Activated T-helper 2 cell treated with anti-CD3 and anti-CD28 coated beads, Interferon-gamma antibody, Interleukin-2, Interleukin-4, amounts not matched to agents 10 μg/mL and 5 μg/mL and 100 μg/mL, durations not matched to agents 14 hours and 24 hours and 36 hours (primary cell): Measurements from ENCODE around the gene WIZ. TPM values are rescaled to one million over a fixed set of nuclear protein-coding genes. Genes with fewer than 3 reads are reported as not detected.

Experiments used
- DNase-seq: peaks from one replicate; pipeline ENCODE4 v3.0.0; 2021; ENCODE audit warnings: low spot score
- H3K27ac Mint-ChIP-seq: one replicate; pipeline ENCODE4 v1.8.0; 2021; ENCODE audit warnings: mixed read lengths
- H3K27me3 Mint-ChIP-seq: one replicate; pipeline ENCODE4 v1.8.0; 2021; ENCODE audit warnings: low read depth, mixed read lengths
- H3K36me3 Mint-ChIP-seq: one replicate; pipeline ENCODE4 v1.8.0; 2021; ENCODE audit warnings: low read depth, mixed read lengths
- H3K4me1 Mint-ChIP-seq: one replicate; pipeline ENCODE4 v1.8.0; 2021; ENCODE audit warnings: low read depth, mixed read lengths
- H3K4me3 Mint-ChIP-seq: one replicate; pipeline ENCODE4 v1.8.0; 2021; ENCODE audit warnings: low read depth, mild to moderate bottlenecking, moderate library complexity, mixed read lengths
- H3K9me3 Mint-ChIP-seq: one replicate; pipeline ENCODE4 v1.8.0; 2021; ENCODE audit warnings: mixed read lengths
- intact Hi-C: fragments of 100-400 bp; cut with micrococcal nuclease; formaldehyde crosslinking; loops from one replicate; pipeline ENCODE4 v1.15.1; 2023
- total RNA-seq: library from RNA; stranded (reverse); gene quantifications from 2 replicates; pipeline ENCODE4 v1.2.3, GENCODE V29; 2022

The WIZ gene
- total RNA-seq, 1 donor from 2014 or later = 30.1 TPM

DNA sequence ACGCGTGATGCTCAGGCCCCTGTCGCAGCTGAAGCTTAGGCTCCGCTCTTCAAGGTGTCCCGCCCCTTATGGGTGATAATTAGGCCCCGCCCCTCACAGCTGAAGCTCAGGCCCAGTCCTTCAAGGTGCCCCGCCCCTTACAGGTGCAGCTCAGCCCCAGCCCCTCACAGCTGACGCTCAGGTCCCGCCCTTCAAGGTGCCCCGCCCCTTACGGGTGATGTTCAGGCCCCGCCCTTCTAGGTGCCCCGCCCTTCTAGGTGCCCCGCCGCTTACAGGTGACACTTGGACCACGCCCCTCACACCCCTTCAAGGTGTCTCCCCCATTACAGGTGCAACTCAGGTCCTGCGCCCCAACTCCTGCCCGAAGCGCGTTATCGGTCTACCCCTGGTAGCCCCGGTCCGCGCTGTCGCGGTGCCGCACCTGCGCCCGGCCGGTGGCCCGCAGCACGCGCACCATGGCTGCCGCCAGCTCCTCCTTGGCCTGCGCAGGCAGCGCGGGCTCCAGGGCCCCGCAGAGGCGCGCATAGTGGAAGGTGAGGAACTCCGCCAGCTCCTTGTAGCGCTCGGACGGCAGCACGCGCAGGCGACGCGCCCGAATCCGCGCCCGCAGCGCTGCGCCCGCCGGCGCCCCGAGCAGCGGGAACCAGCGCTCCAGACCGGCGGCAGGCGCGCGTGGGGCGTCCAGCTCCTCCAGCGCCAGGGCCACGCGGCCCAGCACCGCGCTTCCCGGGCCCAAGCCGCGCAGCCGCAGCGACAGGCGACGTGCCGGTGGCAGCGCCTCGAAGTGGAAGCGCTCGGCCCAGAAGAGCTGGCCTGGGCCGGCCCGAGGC, 7.3 kb upstream of the WIZ start:
- no peak for DNase-seq
- H3K27me3 Mint-ChIP-seq = no peaks in the 10 kb centered on the region
- no peak overlapping the region for H3K27ac Mint-ChIP-seq
- peaks cover 77% of the 10 kb centered on the region for H3K36me3 Mint-ChIP-seq
- no peak overlapping the region for H3K4me3 Mint-ChIP-seq
- H3K9me3 Mint-ChIP-seq = no peaks in the 10 kb centered on the region
- H3K4me1 Mint-ChIP-seq = peaks cover 9% of the 10 kb centered on the region
- intact Hi-C loops = no loop called here

DNA sequence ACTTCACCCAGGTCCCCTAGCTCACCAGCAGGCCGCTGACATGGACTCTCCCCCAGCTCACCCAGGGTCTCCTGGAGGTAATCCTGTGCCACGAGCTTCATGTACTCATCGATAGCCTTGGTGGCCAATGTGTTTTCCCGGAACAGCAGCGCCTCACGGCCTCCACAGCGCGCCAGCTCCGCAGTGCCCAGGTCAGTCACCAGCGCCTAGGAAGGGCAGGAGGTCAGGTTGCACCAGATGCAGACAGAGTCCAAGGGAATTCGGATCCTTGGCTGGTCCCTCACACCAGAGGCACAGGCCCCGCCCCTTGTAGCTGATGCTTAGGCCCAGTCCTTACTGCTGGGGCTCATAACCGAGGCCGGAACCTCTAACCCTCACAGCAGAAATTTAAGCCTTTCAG, 6.7 kb upstream of the WIZ start:
- Mint-ChIP-seq H3K27ac (no peak overlapping the region), H3K36me3 (peaks cover 76% of the 10 kb centered on the region), H3K27me3 (no peaks in the 10 kb centered on the region), H3K4me3 (no peak overlapping the region), H3K4me1 (peaks cover 2% of the 10 kb centered on the region), H3K9me3 (no peaks in the 10 kb centered on the region)
- intact Hi-C loops = no loop called here
- no peak for DNase-seq

DNA sequence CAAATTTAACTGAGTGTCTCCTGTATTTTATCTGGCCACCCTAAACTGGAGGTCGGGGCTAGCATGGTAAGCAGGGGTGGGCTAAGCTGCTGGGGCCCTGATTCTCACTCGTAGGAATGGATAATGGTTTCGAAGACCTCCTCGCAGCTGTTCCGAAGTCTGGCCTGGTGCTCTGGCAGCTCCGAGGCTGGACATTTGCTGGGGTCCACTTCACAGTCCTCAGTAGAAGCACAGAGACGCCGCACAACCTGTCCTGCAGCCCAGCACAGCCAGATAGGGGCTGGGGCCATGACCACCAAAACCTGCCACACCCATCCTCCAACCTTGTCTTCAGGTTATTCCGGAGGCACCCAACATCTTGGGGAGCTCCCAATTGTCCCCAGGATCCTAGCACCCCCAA, 6.2 kb upstream of the WIZ start:
- Mint-ChIP-seq H3K36me3 (peaks cover 79% of the 10 kb centered on the region), H3K4me1 (peaks cover 4% of the 10 kb centered on the region)

DNA sequence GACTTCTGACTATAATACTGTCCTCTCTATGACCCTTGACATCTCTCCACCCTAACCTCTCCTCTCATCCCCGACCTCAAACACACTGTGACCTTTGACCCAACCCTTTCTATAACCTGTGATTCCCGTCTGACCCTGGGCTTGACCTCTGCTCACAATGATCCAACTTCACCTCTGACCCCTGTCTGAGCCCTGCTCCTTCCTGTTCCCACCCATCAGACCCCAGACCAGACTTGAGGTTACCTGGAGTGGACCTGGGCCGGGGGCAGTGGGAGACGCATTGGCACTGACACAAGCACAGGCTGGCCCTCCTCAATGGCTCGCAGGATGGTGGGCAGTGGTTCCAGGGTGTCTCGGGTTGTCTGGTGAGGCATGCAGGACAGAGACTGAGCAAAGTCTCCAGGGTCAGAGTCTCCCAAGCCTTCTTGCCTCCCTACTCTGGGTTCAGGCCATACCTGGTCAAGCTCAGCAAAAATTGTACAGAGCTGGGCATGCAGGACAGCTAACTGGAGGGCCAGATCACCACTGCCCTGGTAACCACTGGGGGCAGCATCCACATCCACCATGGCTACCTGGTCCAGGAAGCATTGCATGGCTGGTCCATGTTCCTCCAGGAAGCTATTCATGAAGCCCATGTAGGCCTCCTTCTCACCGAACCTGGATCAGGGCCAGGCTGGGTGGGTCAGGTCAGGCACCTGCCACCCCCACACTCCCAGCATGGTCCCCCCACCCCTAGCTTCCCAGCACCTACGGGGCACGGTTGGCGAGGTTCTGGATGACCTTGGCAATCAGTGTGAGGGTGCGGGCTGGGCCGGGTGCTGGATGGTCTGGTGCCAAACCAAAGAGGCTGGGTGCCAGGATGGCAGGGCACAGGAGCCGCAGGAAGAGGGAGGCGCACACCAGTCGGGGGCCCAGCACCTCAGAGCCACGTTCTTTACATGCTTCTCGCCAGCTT, 4.4 kb upstream of the WIZ start:
- Mint-ChIP-seq H3K4me3 (no peak overlapping the region), H3K9me3 (no peaks in the 10 kb centered on the region), H3K4me1 (peaks cover 9% of the 10 kb centered on the region), H3K27me3 (no peaks in the 10 kb centered on the region), H3K36me3 (peaks cover 69% of the 10 kb centered on the region), H3K27ac (no peak overlapping the region)
- DNase-seq = no peak
- intact Hi-C loops = no loop called here

More for the DNA sequence above, 6.2 kb upstream of the WIZ start:
- no peak for DNase-seq
- H3K4me3 Mint-ChIP-seq = no peak overlapping the region
- no peaks in the 10 kb centered on the region for H3K27me3 Mint-ChIP-seq
- no peaks in the 10 kb centered on the region for H3K9me3 Mint-ChIP-seq
- intact Hi-C loops = no loop called here
- no peak overlapping the region for H3K27ac Mint-ChIP-seq

DNA sequence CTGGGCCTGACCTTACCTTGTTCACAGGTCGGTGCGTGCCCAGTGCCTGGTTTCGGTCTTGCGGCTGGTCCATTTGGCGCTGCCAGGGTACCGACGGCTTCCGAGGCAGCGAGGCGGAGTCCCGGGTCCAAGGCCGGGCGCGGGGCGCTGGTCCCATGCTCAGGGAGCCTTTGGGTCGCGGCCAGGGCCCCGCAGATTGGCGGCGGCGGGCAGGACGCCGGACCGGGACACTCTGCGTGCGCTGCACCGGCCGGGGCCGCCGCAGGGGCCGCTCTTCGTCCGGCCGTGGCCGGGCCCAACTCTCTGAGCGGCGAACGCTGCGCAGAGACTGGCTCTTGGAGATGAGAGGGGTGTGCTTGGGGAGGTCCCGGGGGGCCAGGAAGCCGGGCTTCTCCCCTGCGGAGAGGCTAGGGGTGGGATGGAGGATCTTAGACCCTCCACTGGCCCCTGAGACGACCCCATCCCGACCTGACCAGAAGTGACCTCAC, 3.4 kb upstream of the WIZ start:
- DNase-seq = no peak
- H3K27me3 Mint-ChIP-seq = no peaks in the 10 kb centered on the region
- no peak overlapping the region for H3K4me3 Mint-ChIP-seq
- H3K4me1 Mint-ChIP-seq = peaks cover 13% of the 10 kb centered on the region
- peaks cover 67% of the 10 kb centered on the region for H3K36me3 Mint-ChIP-seq
- no peaks in the 10 kb centered on the region for H3K9me3 Mint-ChIP-seq
- no peak overlapping the region for H3K27ac Mint-ChIP-seq
- intact Hi-C loops = no loop called here

DNA sequence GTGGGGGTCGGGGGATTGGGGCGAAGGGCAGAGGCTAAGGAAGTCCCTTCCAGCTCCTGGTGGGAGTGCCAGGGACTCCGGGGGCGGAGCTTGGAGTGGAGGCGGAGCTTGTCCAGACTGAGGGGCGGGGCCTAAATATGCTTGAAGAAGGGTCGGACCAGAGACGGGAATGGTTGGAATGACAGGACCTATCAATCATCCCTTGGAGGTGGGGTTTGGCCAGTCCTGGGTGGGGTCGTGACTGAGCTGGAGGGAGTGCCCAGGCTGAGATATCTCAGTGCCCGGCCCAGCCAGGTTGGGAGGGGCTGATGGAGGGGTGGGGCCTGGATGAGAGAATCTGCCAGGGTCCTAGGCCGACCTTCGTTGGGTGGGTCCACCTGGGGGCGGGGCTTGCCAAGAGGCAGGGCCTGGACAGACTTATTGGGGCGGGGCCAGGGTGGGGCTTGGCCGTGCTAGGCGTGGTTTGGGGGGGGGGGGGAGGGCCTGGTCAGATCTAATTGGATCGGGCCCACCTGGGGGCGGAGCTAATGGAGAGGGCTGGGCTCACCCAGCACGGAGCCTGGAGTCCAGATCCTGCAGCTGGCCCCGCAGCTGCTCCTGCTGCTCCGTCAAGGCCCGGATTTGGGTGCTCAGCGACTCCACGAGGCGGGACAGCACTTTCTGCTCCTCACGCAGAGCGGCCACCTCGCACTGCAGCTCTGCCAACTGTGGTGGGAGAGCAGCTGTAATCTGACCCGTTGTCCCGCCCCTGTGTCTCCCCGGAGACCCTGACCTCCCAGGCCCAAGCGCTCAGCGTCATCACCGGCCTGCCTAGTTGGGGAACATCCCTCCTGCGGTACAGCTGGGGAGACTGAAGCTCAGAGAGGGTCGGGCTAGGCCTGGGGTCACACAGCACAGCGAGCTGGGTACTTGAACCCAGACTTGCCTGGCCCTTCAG, 2.6 kb upstream of the WIZ start:
- no peak overlapping the region for H3K4me3 Mint-ChIP-seq
- H3K36me3 Mint-ChIP-seq = peaks cover 61% of the 10 kb centered on the region
- no peaks in the 10 kb centered on the region for H3K27me3 Mint-ChIP-seq
- no peak overlapping the region for H3K27ac Mint-ChIP-seq
- H3K9me3 Mint-ChIP-seq = no peaks in the 10 kb centered on the region
- peaks cover 13% of the 10 kb centered on the region for H3K4me1 Mint-ChIP-seq
- intact Hi-C loops = no loop called here
- DNase-seq = no peak

DNA sequence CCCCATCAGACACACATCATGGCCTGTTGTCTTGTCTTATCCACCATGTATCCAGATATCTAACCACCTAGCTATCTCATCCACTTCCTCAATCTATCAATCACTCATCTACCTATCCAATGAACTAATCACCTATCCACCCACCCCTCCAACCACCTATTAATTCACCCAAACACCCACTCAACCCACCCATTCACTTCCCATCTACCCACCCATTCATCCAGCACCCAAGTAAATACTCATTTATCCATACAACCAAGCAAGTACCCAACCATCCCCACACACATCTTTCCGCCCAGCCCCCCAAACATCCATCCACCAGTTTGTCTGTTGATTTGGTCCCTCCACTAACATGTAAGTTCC, 753 bp upstream of the WIZ start:
- peaks cover 48% of the 10 kb centered on the region for H3K36me3 Mint-ChIP-seq
- H3K4me1 Mint-ChIP-seq = peaks cover 13% of the 10 kb centered on the region
- intact Hi-C loops = no loop called here
- H3K27me3 Mint-ChIP-seq = no peaks in the 10 kb centered on the region
- peak overlapping the region; percentile 72 for H3K4me3 Mint-ChIP-seq
- no peaks in the 10 kb centered on the region for H3K9me3 Mint-ChIP-seq
- DNase-seq = no peak
- peak overlapping the region; percentile 86 for H3K27ac Mint-ChIP-seq

DNA sequence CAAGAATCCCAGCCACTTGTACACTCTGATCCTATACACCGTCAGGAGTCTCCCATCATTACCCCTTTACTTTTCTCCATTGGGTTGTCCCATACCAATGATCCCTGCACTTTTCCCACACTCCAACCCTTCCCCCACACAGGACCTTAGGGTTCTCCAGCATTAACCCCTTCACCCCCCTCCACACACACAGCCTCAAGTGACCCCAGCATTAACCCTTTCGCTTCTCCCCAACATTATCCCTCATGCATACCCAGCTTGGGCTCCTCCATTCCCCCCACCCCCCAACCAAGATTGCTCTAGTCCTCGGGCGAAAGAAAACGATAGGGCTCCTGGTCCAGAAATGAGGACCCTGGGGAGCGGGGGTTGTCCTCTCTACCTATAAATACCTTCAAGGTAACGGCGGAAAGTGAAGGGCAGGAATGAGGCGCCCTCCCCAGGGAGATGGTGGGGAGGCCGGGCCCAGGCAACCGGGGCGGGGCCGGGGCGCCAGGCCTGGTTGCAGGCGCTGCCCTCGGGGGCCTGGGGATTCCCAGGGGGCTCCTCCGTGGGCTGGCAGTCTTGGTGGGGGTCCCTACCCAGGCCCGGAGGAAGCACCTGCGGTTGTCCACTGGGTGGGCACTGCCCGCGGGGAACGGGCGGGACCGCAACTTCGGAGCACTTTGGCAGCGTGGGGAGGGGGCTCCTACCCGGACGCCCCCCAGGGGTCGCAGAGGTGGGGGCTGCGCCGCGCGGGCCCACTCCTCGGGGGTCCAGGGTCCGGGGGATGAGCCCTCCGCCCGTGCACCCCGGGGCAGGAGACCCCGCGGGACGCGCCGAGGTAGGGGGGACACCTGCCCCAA, 757 bp downstream of the WIZ start:
- no peak for DNase-seq
- Mint-ChIP-seq H3K4me1 (peaks cover 13% of the 10 kb centered on the region), H3K27me3 (no peaks in the 10 kb centered on the region), H3K4me3 (peak overlapping the region; percentile 68), H3K9me3 (no peaks in the 10 kb centered on the region), H3K36me3 (peaks cover 35% of the 10 kb centered on the region), H3K27ac (peak overlapping the region; percentile 71)
- intact Hi-C loops = no loop called here

DNA sequence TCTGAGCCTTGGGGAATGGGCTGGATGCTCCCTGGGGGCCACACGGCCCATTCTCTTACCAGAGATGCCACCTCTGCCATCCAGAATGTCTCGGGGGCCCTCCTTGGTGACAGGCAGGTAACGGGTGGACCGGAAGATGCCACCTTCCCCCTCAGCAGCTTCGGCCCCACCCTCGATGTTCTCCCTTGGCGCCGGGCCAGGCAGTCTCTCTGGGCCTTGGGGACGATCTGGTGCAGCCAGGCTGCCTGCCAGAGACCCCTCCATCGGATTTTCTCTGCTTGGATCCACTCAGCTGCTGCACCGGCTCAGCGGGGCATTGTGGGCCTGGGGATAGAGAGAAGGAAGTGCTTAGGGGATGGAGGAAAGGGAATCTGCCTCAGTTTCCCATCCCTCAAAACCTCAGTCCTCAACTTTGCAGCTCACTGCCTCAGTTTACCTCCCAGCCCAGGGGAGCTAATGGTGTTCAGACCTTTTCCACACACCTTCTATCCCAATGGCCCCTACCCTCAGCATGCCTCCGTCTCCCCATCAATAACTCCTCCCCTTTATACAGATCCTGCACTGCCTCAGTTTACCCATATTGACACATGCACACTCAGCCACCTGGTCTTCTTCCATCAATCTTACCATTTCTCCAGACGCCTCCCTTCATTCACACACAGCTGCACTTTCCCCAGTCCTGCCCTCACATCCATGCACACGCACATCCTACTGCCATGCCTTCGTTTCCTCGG, 1.5 kb downstream of the WIZ start:
- Mint-ChIP-seq H3K27me3 (no peaks in the 10 kb centered on the region), H3K36me3 (peaks cover 27% of the 10 kb centered on the region), H3K4me3 (peak overlapping the region; percentile 68), H3K27ac (peak overlapping the region; percentile 71), H3K4me1 (peaks cover 13% of the 10 kb centered on the region), H3K9me3 (no peaks in the 10 kb centered on the region)
- no peak for DNase-seq
- intact Hi-C loops = no loop called here

DNA sequence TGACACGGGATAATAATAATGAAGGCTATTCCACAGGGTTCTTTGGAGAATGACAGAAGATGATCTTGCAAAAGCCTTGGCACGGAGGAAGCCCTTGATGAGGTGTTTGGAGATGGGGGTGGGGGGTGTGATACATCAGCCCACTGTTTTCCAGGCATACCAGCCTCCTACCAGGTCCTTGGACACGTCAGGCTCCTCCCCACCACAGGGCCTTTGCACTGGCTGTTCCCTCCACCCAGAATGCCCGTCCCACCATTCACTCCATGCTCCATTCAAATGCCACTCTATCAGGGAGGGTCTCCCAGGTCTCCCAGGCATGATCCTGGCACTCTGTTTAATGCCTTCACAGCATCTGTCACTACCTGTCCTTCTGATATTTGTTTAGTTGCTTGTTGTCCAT, 2.7 kb downstream of the WIZ start:
- intact Hi-C loops = no loop called here
- Mint-ChIP-seq H3K27me3 (no peaks in the 10 kb centered on the region), H3K36me3 (peaks cover 22% of the 10 kb centered on the region), H3K4me3 (no peak overlapping the region), H3K4me1 (peaks cover 13% of the 10 kb centered on the region), H3K9me3 (no peaks in the 10 kb centered on the region), H3K27ac (peak overlapping the region; percentile 28)
- no peak for DNase-seq

DNA sequence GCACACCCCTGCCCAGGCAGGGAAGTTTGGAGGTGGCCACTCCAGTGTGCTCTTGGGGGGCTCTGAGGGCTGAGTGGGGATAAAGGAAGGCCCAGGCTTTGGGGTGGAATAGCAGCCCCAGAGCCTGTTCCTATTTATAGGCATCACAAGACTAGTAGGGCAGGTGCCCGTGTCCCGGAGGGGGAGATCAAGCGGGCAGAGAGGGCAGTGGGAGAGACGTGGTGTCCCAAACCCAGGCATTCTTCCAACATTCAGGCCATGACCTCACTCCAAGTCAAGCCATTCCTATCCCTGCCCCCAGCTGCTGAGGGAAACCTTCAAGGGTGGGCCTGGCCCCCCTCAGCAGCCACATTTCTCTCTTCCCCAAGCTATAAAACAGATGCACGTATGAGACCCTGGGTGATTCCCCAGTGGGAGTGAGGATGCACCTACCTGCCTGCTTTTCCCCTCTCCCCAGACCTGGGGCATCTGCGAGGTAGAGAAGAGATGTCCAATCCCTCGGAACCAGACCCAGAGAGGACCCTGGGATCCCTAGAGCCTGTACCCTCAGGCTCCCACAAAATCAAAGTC, 3.9 kb downstream of the WIZ start:
- intact Hi-C loops = no loop called here

More for the DNA sequence above, 3.9 kb downstream of the WIZ start:
- Mint-ChIP-seq H3K9me3 (no peaks in the 10 kb centered on the region), H3K27me3 (no peaks in the 10 kb centered on the region), H3K36me3 (peaks cover 11% of the 10 kb centered on the region), H3K4me3 (no peak overlapping the region), H3K4me1 (peaks cover 11% of the 10 kb centered on the region), H3K27ac (no peak overlapping the region)
- DNase-seq = no peak
